Middle frontal gyrus (tissue), 1 donor: ENCODE data around the gene FOXO6.

ENCODE experiments used
- DNase-seq: peaks from one replicate; pipeline ENCODE4 v3.0.0-alpha.2; 2015; ENCODE audit warnings: low spot score; ENCODE audit errors: extremely low spot score

The FOXO6 gene

DNA sequence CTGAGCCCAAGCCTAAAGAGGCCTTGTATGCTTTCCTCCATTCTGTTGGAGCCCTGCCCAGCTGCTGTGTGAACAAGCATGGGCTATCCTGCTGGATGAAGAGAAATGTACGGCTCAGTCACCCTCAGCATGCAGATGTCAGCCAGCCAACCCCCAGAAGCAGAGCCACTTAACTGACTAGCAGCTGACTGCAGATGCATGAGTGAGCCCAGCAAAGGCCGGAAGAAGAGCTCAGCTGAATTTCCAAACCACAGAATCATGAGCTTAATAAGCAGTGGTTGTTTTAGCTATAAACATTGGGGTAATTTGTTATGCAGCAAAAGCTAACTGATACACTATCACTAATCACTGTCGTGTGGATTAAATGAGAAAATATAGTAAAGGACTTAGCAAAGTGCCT lies 39.0 kb downstream of the FOXO6 start:
- no peak for DNase-seq

DNA sequence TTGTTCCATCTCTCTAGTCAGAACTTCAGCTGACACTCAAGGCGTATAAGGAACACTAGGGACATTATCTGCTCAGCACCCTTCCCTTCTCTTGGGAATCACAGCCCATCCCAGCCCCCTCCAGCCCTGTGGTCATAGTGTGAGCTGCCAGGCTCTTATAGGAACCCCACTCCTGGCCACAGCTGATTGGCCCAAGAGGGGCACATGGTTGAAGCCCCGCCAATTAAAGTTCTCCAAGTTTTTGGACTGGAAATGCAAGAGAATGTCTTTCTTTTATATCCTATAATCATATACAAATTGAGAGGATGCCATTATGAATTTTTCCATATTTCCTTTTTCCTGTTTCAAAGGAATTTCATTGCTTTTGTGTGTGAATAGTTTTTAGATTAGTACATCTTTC lies 40.7 kb downstream of the FOXO6 start:
- no peak for DNase-seq

DNA sequence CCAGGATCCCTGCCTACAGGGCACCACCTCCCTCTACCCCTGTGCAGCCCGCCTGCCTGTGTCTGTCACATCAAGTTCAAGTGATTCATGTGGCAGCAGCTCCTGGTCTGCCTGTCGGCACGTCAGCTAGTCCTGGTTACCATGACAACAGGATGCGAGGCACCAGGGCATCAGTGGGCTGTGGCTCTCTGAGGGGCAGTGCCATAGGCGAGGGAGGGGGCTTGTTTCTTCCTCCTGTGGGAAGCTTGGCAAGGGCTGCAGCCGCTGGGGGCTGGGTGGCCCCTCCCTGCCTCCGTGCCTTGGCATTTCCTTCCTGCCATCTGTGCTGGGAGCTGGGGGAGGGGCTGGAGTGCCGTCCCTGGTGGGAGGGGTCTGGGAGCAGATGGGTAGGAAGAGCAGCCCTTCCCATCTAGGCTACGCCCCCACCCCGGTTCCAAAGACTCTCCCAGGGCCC lies 43.1 kb downstream of the FOXO6 start:
- DNase-seq: no peak

DNA sequence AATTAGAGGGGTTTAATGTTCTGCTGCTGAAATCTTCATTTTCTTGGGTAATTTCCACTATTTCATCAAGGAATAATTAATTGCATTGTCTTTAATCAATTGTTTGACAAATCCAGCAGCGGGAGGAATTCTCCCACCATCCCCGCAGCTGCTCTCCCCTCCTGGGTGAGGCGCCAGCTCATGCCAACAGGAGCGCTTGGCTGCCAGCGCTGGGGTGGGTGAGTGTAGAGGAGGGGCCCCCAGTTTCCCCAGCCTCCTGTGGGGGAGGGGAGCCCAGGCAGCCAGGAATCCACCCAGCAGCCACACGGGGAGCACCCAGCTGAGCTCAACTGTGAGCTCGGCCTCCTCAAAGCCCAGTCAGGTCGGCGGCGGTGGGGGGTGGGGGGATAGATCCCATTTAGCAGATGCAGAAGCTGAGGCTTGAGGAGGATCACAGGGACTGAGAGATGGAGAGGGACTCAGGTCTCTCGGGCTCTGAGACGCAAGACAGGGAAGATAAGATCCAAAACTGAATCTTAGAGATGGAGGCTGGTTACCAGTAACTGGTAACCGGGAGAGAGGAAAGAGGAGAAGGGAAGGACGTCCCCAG lies 46.5 kb downstream of the FOXO6 start:
- no peak for DNase-seq

DNA sequence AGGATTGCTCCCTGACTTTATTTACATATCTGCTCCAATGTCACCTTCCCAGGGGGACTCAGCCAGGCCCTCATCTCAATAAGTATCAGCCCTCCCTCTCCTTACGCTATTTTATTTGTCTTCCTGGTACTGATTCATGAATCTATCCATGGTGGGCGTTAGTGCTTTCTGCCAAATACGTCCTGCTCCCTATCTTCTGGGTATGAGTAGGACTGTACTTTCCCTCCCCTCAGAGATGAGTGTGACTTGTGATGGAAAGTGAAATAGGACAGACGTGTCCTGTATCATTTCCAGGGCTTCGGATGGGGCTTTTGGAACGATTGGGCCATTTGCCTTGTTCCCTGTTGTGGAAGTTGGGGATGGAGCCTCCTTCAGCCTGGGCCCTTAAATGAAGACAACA lies 47.5 kb downstream of the FOXO6 start:
- no peak for DNase-seq

DNA sequence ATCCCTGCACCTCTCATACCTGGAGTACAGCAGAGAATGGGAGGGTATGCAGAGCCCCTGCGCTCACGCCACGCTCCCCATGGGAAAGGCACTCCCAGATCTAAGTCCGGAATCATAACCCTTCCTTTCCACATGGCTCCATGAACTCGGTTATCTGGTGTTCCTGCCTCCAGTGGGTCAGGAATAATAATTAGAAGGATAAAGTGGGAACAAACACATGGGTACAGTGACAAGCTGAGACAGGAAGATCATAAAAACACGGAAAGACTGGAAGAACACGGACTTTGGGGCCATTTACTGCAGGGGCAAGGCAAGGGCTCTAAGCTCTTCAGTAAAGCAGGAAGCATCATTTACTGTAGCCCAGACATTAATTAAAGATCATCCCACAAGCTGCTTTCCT lies 48.6 kb downstream of the FOXO6 start:
- DNase-seq: no peak

DNA sequence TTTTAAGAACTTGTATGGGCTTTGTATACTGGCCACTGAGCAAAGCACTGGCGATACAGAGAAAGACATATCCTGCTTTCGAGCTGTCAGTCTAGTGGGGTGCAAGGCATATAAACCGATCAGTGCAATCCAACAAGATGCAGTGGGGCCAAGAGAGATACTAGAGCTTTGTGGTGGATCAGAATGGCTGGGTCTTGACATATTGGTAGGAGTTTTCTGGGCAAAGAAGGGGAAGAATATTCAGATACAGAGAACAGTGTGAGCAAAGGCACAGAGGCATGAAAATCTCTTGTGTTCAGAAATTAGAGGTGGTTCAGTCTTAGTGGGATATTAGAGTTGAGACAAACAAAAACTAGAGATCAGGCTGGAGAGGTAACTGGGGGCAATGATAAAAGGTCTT lies 49.2 kb downstream of the FOXO6 start:
- no peak for DNase-seq

DNA sequence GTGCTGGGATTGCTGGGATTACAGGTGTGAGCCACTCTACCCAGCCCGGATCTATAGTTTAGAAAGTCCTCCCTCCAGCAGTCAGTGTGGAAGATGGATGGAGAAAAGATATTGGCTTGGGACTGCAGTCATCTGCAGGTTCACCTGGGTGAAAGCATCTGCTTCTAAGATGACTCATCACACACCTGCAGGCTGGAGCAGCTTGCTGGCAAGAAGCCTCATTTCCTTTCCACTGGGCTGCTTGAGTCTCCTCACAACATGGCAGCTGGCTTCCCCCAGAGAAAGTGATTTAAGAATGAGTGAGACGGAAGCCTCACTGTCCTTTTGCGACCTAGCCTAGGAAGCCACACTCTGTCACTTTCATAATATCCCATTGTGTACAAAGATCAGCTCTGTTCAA lies 50.0 kb downstream of the FOXO6 start:
- DNase-seq: no peak

DNA sequence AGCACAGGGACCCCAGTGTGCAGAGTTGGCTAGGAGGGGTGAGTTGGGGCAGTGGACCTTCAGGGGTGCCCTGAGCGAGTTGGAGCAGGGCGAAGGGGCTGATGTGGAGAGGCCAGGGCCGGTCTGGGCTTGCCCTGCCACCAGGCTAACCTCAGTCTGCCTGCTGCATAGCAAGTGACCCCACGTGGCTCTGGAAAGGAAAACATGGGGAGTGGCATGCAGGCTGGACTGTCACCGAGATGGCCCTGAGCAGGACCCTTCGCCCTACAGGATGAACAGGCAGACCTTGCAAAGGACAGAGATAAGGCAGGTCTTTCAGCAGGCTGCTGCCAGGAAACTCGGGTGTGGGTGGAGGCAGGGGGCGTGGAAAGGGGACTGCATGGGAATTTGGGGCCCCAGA lies 51.5 kb downstream of the FOXO6 start:
- DNase-seq: no peak

DNA sequence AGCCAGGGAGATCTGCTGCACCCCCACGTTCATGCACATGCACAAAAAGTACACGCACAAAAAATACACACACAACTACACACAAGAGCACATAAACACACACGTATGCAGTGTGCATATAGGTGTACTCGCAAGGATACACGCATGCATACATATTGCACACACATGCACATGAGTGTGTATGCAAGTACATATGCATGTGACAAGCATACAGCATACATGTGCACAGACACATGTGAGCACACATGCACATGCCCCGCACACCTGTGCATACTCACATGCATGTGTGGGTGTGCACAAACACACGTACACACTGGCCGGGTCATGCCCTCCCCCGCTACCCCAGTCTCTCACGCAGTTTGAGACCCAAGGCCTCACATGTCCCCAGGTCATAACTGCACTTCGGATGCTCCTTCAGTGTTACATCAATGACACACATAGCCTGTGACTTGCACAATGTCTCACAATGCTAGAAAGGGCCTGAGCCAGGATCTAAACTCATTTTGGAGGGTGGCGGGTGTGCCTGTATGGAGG lies 52.6 kb downstream of the FOXO6 start:
- no peak for DNase-seq

DNA sequence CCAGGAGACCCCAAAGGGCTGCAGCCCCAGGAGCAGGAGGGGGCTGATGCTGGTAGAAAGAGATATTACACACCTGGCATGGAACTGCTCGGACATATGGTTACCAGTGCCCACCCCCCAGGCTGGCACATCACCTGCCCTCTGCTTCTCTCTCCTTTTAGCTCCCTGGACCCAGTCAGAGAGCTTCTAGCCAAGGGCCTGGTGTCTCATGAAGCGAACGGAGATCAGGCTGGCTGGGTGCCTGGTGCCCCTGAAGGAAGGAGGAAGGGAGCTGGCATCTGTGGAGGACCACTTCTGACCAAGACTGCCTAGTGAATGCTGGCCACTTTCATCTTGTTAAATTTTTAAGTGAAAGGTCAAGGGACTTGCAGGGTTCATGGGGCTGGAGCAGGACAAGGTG lies 53.1 kb downstream of the FOXO6 start:
- no peak for DNase-seq

DNA sequence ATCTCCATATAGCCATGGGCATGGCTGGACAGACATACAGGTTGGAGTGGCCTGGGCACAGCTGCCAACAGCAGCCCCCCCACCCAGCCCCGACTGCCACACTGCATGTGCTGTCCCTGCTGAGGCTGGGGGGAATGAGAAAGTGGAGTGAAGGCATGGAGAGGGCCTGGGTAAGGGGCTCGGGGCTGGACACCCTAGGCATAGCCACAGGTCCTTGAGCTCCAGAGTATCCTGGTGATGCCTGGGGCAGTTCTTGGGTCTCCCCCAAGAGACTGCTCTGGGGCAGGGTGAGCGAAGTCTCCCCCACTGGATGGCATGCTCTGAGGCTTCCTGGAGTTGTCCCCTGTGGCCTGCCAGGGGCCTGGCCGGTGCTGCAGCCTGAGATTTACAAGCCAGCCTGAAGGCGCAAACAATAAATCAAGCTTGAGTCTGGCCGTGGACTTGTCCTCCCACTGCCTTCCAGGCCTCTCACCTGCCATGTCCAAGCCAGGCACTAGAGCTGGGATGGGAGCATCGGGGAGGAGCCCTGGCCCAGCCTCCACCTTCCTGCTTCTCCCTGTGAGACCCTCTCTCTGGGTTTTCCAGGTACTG lies 53.6 kb downstream of the FOXO6 start:
- DNase-seq: no peak

DNA sequence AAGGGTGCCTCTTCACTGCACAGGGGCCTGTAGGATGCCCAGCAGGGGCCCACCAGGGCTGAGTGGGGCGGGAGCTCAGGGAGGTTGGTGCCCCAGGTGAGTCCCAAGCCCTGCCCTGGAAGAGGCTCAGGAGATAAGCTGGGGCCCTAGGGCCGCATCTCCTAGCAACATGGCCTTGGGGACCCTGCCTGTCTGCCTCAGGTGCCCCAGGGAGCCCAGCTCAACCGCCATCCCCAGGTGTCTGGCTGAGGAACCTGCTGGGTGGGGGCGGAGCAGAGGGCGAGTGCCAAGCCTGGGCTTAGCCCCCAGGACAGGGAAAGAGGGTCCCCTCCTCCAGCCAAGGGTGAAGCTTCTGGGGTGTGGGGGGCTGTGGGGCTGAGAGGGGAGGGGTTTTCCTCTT lies 54.8 kb downstream of the FOXO6 start:
- DNase-seq: no peak

DNA sequence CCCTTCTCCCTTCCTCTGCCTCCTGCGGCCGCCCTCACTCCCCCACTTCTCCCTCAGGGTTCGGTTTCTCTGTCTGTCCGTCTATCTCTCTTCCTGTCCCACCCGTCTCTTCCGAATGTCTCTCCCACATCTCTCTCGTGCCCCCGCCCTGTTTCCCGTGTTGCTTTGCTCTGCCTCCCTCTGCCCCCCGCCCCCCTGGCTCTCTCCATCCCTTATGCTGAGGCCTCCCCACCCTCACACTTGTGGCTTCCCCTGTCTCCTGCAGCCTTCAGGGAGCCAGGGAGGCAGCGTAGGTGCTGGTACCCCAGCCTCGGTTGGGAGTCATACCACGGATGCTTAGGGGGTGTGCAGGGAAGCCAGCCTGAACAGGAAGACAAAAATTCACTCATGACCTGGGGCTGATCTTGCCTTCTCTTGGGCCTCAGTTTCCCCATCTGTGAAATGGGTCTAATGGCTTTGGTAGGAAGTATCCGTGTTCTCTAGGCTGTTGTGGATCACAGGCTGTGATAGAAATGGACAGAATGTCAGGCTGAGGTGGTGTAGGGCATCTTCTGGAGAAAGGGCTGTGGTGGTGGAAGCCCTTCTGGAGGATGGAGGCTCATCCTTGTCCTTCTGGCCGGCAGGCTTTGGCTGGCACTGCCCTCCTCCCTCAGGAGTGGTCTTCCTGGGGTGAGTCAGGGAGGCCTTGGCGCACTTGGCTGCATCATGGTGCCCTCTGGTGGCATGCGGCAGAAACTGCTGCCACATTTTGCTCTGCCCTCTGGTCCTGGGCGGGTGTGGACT lies 55.5 kb downstream of the FOXO6 start:
- DNase-seq: peak; percentile 41

DNA sequence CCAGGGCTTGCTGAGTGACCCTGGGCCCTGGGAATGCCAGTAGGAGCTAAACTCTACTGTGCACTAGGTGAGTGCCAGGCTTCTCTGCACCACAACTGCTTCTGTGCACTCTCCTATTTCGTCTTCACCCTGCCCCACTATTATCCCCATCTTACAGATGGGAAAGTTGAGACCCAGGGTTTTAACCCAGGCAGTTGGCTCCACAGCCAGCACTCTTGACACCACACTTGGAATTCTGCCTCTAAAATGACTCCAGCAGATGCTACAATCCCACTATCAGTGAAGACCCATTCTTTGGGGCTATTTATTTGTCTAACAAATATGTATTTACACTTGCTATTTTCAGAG lies 56.1 kb downstream of the FOXO6 start:
- no peak for DNase-seq

DNA sequence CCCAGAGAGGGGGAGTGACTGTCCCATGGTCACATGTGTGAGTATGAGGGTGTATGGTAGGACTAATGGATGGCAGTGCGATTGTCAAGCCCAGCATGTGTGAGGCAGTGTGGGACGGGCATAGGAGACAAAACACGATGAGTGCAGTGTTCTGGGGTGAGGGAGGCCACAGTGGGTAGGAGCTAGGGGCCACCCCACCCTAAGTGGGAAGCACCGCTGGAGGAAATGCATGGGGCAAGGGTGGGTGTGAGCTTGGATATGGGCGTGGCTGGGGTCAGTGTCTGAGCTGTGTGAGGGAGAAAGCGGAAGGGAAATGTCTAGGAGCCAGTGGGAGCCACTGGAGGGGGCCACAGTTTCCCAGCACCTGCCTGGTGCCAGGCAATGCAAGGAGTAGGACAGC lies 56.5 kb downstream of the FOXO6 start:
- no peak for DNase-seq

DNA sequence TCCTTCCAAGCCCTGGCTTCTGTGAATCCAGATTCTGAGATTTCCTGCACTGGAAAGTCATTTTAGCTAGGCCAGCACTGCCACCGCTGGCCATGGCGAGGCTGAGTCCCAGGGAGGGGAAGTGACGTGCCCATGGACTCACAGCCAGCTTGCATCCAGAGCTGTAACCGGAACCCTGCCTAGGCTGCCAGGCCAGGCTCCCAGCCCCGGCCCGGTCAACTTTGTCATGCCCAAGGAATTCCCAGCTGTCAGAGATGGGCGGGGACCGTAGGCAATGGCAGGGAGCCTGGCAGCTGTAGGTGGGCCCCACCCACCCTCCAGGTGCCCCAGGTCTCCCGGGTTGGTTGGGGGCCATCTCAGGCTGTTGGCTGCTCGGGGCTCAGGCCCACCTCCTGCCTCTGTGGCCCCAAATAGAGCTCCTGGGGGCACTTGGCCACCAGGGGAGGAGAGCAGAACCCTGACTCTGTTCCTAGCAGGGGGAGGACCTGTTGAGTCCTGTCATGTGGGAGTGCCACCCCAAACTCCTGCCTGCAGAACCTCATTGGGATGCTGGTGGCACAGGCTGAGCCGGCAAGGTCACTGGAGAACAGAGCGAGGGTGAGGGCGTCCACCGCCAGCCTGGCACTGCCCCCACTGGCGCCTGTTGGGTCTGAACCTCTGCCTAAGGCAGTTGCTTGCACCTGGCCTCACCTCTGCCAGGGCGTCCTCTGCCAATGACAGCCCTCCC lies 57.8 kb downstream of the FOXO6 start:
- DNase-seq: no peak

DNA sequence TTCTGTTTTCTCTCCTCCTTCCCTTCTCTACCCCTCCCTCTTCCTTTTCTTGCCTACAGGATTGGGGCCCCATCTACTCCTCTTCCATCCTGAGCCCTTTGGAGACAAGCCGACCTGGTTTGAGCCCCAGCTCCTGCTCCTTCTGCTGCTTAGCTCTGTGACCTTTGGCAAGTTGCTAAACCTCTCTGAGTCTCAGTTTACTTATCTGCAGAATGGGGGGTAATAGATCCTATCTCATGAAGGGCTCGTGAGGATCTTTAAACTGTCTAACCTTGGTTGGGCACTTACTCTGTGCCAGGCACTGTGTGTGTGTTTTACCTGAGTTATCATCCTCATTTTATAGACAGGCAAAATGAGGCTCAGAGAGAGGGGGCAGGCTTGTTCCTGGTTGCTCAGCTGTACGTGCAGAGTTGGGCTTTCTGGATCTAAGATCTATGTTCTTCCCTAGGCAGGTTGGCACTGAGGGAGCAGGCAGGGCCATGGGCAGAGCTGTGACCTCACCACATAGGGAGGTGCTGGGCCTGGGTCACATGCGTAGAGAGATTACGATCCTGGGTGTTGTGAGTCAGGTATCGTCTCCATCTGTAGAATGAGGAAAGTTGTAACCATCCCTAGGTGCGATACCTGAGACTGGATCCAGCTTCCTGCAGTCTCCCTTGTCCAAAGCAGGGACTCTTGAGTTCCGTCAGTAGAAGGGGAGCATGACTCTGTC lies 58.5 kb downstream of the FOXO6 start:
- no peak for DNase-seq

DNA sequence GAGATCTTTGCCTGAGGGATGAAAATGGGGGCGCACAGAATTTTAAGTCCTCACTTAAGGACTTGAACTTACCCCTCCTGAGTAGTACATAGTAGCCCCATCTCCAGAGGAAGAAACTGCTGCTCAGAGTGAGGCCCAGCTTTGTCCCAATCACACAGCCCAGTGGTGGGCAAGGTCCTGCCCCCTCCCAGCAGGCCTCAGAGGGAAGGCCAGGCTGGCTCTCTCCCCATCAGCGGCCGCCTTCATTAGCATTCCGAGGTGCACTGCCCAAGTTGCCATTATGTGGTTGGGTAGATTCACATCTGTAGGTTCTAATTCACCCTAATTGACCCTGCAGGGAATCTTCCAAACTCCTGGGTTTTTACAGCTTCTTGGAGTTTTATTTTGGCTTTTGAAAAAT lies 59.1 kb downstream of the FOXO6 start:
- no peak for DNase-seq

DNA sequence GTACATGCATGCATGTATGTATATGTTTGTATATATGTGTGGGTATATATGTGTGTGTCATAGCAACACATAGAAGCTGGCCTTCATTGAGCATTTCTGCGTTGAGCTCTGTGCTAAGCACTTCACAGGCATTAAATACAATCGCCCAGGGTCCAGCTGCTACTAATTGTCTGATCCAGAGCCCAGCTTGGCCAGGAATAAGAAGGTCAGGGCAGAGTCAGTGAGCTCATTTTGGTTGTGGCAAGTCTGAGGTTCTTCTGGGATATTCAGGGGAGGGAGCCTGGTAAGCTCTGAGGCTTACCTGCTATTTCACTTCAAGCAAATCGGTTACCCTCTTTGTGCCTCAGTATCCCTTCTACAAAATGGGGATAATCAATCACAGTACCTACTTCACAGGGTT lies 59.6 kb downstream of the FOXO6 start:
- no peak for DNase-seq

DNA sequence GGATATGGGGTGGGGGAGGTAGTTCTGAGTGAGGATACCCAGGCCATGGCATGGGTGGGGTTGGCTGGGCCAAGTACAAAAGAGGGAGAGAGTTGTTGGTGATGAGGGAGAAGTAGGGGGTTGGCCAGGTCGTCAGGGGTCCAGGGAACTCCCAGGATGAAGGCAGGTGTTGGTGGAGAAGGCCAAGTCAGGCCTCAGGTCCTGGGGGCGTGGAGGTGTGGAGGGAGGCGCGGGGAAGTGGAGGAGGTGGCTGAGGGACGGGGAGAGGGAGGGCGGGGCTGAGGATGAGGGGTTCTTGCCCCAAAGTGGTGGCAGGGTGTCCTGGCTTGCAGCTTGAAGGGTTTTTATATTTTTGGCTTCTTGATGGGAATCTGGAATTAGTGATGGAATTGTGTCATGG lies 61.1 kb downstream of the FOXO6 start:
- no peak for DNase-seq
